Posterior cingulate gyrus (tissue), 11 donors: Measurements from ENCODE around the gene CDRT15L2.
"Not testable (repeated sequence)": the region's sequence is repeated elsewhere in the genome, so short reads cannot be mapped to it uniquely, and the experiment has no call there.

Experiments
- DNase-seq, 10 donors: peaks; one replicate each; pipeline versions ENCODE4 v3.0.0 to v3.0.0-alpha.2; 2020 to 2021; ENCODE audit warnings: mixed read lengths in 3 of 10
- intact Hi-C: fragments of 100-400 bp; cut with DNase I; formaldehyde crosslinking; loops from one replicate; pipeline ENCODE4 v1.15.1; 2023

Gene CDRT15L2

GRCh38 chr17:20579424-20579823 is at the start of gene CDRT15L2:
Gene CDRT15L2, plus strand, starts transcription at chr17:20579724. Its CDS starts 20 bp downstream, at chr17:20579744.
- intact Hi-C loops, DNase-seq: not testable (repeated sequence)

GRCh38 chr17:20530104-20530503 is 49.4 kb upstream of the CDRT15L2 start:
- DNase-seq, intact Hi-C loops: not testable (repeated sequence)

GRCh38 chr17:20532544-20533090 is 46.9 kb upstream of the CDRT15L2 start:
- peak in 3 of 10 donors; percentile 45 to 72 (median 47) for DNase-seq
- intact Hi-C loops: not testable (repeated sequence)

- intact Hi-C loops: not testable (repeated sequence)
- DNase-seq: peak in 1 of 10 donors; percentile 32
Measured at GRCh38 chr17:20533206-20533605, 46.3 kb upstream of the CDRT15L2 start.

- intact Hi-C loops: not testable (repeated sequence)
- DNase-seq: peak in 1 of 10 donors; percentile 2
Measured at GRCh38 chr17:20534711-20535550, 44.6 kb upstream of the CDRT15L2 start.

- DNase-seq, intact Hi-C loops: not testable (repeated sequence)
Measured at GRCh38 chr17:20540414-20540813, 39.1 kb upstream of the CDRT15L2 start.

- peak in 1 of 10 donors; percentile 25 for DNase-seq
- intact Hi-C loops: not testable (repeated sequence)
Measured at GRCh38 chr17:20540865-20541264, 38.7 kb upstream of the CDRT15L2 start.

GRCh38 chr17:20541853-20542546 is 37.5 kb upstream of the CDRT15L2 start:
- intact Hi-C loops: not testable (repeated sequence)
- DNase-seq: peak in 1 of 10 donors; percentile 7

GRCh38 chr17:20547923-20548322 is 31.6 kb upstream of the CDRT15L2 start:
- peak in 1 of 10 donors; percentile 31 for DNase-seq
- intact Hi-C loops: not testable (repeated sequence)

GRCh38 chr17:20552920-20553319 is 26.6 kb upstream of the CDRT15L2 start:
- peak in 1 of 10 donors; percentile 59 for DNase-seq
- intact Hi-C loops: not testable (repeated sequence)

- intact Hi-C loops: not testable (repeated sequence)
- DNase-seq: peak in 2 of 10 donors; percentile 49 to 71
Measured at GRCh38 chr17:20554728-20555127, 24.8 kb upstream of the CDRT15L2 start.

- DNase-seq: peak in 2 of 10 donors; percentile 55 to 61
- intact Hi-C loops: not testable (repeated sequence)
Measured at GRCh38 chr17:20555135-20556010, 24.2 kb upstream of the CDRT15L2 start.

- intact Hi-C loops: not testable (repeated sequence)
- DNase-seq: peak in 2 of 10 donors; percentile 67 to 72
Measured at GRCh38 chr17:20558096-20558495, 21.4 kb upstream of the CDRT15L2 start.

- intact Hi-C loops: not testable (repeated sequence)
Measured at GRCh38 chr17:20559018-20559417, 20.5 kb upstream of the CDRT15L2 start.

GRCh38 chr17:20562587-20562986 is 16.9 kb upstream of the CDRT15L2 start:
- peak in 2 of 10 donors; percentile 44 to 56 for DNase-seq
- intact Hi-C loops: no loop called here

More at GRCh38 chr17:20559018-20559417, 20.5 kb upstream of the CDRT15L2 start:
- DNase-seq: peak in 1 of 10 donors; percentile 70

GRCh38 chr17:20565245-20565644 is 14.3 kb upstream of the CDRT15L2 start:
- peak in 2 of 10 donors; percentile 42 to 61 for DNase-seq
- intact Hi-C loops: not testable (repeated sequence)

GRCh38 chr17:20565711-20566110 is 13.8 kb upstream of the CDRT15L2 start:
- peak in 1 of 10 donors; percentile 24 for DNase-seq
- intact Hi-C loops: no loop called here

GRCh38 chr17:20566736-20567135 is 12.8 kb upstream of the CDRT15L2 start:
- intact Hi-C loops: not testable (repeated sequence)
- DNase-seq: peak in 2 of 10 donors; percentile 44 to 48

- DNase-seq: peak in 1 of 10 donors; percentile 4
- intact Hi-C loops: not testable (repeated sequence)
Measured at GRCh38 chr17:20567421-20567820, 12.1 kb upstream of the CDRT15L2 start.

GRCh38 chr17:20568604-20569003 is 10.9 kb upstream of the CDRT15L2 start:
- peak in 2 of 10 donors; percentile 46 to 60 for DNase-seq
- intact Hi-C loops: not testable (repeated sequence)
